Mononuclear cell (primary cell): ENCODE data around the gene TMEM50A. TPM values are rescaled to one million over a fixed set of nuclear protein-coding genes. Genes with fewer than 3 reads are reported as not detected.
"Not testable (repeated sequence)": the region's sequence is repeated elsewhere in the genome, so short reads cannot be mapped to it uniquely, and the experiment has no call there.

Experiments used
- H3K27me3 ChIP-seq: 2 replicates; pipeline ENCODE4 v1.6.0; 2011; ENCODE audit warnings: low read length, control low read depth; ENCODE audit not compliant: insufficient read depth
- H3K4me1 ChIP-seq: 2 replicates; pipeline ENCODE4 v1.5.1; 2011; ENCODE audit warnings: mild to moderate bottlenecking, low read length, control low read depth; ENCODE audit not compliant: insufficient read depth
- H3K4me3 ChIP-seq: 2 replicates; pipeline ENCODE4 v1.5.1; 2011; ENCODE audit warnings: mild to moderate bottlenecking, low read length, moderate library complexity
- H3K9me3 ChIP-seq: 2 replicates; pipeline ENCODE4 v1.5.1; 2011; ENCODE audit warnings: low read depth, mild to moderate bottlenecking, control low read depth, low read length
- total RNA-seq: library from RNA; depleted of rRNA; stranded (reverse); fragments of >200 nt; gene quantifications from one replicate; pipeline ENCODE4 v1.2.3, GENCODE V29; 2012

Gene TMEM50A
- total RNA-seq, 1 donor: 136 TPM

DNA sequence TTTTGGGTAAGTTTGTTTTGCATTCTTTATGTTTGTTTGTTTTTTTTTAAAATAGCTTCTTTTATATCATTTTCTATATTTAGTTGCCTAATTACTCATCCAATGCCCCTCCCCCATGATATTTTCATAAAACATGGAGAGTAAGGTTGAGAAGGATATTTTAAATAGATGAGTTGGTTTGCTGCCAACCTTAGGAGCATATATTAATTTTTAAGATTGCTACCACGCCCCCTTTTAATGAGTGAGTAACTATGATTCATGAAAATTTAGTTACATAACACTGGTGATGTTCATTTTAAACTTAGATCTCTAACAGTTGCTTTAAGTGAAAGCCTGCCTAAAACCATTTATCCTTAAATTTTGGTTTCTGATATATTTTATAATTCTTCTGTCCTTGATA is 18.7 kb downstream of the TMEM50A start:
- no peaks in the 10 kb centered on the region for H3K27me3 ChIP-seq
- no peak overlapping the region for H3K4me3 ChIP-seq
- H3K4me1 ChIP-seq: peaks cover 7% of the 10 kb centered on the region

DNA sequence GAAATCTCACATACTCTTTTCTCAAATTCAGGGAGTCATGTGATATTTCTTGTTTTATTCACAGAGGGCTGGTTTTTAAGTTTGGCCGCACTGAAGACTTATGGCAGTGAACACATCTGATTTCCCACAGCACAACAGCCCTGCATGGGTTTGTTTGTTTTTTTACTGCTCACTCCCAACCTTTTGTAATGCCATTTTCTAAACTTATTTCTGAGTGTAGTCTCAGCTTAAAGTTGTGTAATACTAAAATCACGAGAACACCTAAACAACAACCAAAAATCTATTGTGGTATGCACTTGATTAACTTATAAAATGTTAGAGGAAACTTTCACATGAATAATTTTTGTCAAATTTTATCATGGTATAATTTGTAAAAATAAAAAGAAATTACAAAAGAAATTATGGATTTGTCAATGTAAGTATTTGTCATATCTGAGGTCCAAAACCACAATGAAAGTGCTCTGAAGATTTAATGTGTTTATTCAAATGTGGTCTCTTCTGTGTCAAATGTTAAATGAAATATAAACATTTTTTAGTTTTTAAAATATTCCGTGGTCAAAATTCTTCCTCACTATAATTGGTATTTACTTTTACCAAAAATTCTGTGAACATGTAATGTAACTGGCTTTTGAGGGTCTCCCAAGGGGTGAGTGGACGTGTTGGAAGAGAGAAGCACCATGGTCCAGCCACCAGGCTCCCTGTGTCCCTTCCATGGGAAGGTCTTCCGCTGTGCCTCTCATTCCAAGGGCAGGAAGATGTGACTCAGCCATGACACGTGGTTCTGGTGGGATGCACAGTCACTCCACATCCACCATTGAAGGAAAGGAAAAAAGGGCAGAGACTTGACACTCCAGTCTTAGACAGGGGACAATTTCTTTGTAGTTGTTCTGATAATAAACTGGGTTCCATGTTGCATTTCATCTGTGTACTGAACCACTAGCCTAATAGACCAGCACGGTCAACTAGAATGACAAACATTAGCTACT is 22.8 kb downstream of the TMEM50A start:
- H3K4me1 ChIP-seq: peaks cover 3% of the 10 kb centered on the region
- no peak overlapping the region for H3K4me3 ChIP-seq
- H3K27me3 ChIP-seq: no peaks in the 10 kb centered on the region
- H3K9me3 ChIP-seq: no peaks in the 10 kb centered on the region

More for the DNA sequence above, 18.7 kb downstream of the TMEM50A start:
- no peaks in the 10 kb centered on the region for H3K9me3 ChIP-seq

DNA sequence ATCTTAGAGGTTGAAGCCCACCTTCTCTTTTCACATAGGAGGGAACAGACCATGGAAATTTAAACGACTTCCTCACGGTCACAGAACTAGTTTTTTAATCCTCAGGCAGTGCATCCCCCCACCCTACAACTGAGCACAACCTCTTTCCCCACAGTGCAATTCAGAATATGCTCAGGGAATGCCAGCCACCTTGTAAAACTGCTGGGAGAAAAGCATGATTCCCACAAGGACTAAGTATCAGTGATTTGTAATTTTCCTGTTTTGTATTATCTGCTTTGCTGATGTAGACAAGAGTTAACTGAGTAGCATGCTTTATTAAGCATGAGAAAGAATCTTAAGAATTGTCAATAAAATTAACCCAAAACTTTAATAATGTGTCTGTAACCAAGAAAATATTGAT is 23.8 kb downstream of the TMEM50A start:
- no peaks in the 10 kb centered on the region for H3K9me3 ChIP-seq
- no peaks in the 10 kb centered on the region for H3K4me1 ChIP-seq
- H3K27me3 ChIP-seq: no peaks in the 10 kb centered on the region
- H3K4me3 ChIP-seq: no peak overlapping the region

DNA sequence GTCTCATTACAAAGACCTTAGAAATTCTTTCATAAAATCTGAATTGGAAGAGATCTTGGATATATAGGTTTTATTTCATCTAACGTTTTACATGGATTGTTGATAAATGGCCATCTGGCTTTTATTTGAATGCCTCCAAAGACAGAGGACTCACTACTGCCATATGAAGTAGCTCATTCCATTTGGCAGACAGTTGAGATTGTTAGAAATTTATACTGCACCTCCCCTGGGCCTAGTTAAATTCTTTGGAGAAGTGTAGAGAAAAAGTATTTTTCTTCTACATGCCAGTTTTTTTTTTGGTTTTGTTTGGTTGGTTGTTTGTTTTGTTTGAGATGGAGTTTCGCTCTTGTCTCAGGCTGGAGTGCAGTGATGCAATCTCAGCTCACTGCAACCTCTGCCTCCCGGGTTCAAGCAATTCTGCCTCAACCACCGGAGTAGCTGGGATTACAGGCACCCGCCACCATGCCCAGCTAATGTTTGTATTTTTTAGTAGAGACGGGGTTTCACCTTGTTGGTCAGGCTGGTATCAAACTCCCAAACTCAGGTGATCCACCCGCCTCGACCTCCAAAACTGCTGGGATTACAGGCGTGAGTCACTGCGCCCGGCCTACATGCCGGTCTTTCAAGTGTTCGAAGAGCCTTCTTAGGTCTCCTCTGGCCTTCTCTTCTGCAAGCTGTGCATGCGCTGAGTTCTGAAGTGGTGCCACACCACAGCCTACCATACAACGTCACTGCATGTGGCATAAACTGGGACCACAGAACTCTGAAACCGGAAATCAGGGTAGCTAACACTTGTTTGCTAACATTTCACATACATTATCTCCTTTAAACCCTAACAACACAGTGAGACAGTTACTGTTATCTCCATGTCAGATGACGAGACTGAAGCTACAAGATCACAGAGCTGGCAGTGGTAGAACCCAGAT is 24.8 kb downstream of the TMEM50A start:
- not testable (repeated sequence) for H3K4me1 ChIP-seq, H3K9me3 ChIP-seq, H3K4me3 ChIP-seq, H3K27me3 ChIP-seq

DNA sequence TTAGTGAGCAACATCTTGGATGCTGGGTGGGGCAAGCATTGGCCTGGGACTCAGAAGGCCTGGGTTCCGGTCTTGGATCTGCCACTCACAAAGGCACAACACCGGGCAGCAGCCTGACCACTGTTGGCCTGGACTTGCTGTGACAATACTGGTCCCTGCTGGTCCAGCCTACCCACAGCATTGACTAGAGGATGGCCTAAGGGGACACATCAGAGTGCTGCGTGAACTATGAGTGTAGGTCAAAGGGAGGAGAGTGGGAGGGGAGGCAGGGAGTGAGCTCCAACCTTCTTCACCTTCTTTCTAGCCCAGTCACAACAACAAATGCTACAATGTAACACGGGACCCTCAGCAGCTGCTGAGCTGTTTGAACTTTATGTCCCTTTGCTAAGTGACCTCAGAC is 31.1 kb downstream of the TMEM50A start:
- no peaks in the 10 kb centered on the region for H3K9me3 ChIP-seq
- H3K4me1 ChIP-seq: peaks cover 6% of the 10 kb centered on the region
- no peak overlapping the region for H3K4me3 ChIP-seq
- no peaks in the 10 kb centered on the region for H3K27me3 ChIP-seq

DNA sequence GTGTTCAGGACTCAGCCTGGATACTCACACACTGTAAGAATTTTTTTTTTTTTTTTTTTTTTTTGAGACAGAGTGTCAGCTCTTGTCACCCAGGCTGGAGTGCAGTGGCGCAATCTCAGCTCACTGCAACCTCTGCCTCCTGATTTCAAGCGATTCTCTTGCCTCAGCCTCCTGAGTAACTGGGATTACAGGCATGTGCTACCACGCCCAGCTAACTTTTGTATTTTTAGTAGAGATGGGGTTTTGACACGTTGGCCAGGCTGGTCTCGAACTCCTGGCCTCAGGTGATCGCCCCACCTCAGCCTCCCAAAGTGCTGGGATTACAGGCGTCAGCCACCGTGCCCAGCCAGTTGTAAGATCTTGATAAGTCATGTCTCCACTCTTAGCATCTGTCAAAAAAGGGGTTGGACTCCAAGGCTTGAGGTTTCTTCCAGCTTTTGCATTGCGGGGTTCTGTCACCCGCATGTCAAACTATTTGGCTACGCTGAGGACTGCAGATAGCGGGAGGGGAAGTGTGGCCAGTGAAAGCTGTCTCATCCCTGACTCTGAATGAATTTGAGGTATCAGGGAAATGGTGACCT is 31.6 kb downstream of the TMEM50A start:
- H3K4me3 ChIP-seq, H3K27me3 ChIP-seq, H3K4me1 ChIP-seq, H3K9me3 ChIP-seq: not testable (repeated sequence)

DNA sequence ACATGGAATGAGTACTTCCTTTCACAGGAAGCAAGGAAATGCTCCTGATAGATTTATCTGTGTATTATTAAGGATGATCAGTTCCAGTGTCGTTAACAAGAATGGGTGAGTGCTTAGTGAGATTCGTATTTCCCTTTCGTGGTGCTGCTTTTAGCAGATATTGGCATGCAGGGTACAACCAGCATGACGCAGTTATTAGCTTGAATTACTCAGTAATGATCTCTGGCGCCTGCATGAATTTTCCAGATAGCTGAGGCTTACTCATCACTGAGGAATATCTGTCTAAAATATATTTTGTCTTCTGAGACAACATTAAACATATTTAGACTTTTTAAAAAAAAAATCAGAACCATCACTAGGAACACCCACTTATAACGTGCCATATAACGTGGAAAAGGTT is 33.6 kb downstream of the TMEM50A start:
- not testable (repeated sequence) for H3K4me1 ChIP-seq, H3K27me3 ChIP-seq, H3K9me3 ChIP-seq, H3K4me3 ChIP-seq

DNA sequence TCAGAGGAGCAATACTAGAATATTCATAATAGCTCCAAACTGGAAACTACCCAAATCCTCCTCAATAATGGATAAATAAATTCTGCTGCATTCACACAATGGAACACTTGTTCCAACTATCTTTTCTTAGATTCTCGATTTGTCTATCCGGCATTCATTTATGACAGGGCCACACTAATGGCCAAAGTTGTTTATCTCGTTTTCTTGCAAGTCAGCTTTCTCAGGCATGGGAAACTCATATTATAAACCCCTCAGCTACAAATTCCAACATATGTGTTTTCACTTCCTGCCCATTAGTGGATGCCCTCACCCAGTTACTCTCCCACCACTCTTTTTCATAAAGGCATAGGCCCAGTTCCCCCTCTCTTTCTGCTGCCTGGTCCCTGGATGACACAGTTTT is 40.2 kb downstream of the TMEM50A start:
- not testable (repeated sequence) for H3K4me1 ChIP-seq, H3K27me3 ChIP-seq, H3K4me3 ChIP-seq, H3K9me3 ChIP-seq

DNA sequence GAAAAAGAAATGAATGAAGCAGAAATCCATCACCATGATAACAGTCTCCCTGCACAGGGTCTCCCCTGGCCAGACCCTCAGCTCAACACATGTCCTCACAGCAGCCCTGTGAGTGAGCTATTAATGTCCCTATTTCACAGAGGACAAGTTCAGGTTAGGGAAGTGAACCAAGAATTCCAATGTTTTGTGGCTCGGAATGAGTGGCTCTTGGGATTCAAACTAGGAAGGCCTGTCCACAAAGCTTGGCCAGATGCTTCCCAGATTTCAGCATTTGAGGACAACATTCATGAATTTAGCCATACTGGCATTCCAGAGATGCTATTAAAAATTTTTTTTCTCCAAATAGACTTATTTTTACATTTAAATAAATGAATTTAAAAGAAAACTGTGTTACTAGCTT is 44.4 kb downstream of the TMEM50A start:
- not testable (repeated sequence) for H3K4me3 ChIP-seq

DNA sequence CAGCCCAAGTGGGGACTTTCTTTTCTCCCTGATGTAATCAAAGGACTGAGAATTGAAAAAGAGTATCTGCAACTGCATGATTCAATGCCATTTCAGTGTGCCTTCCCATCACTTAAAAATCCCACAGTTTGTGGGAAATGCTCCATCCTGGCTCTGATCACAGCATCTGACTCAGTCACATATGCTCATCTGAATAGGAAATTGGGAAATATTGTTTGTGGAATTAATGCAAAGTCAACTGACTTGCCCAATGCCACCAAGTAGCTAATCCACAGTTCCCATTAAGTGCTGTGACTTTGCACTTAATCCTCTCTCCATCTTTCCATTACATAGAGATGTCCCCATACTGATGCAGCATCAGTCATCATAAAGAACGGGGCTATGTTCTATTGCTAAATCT is 45.0 kb downstream of the TMEM50A start:
- not testable (repeated sequence) for H3K9me3 ChIP-seq, H3K27me3 ChIP-seq, H3K4me3 ChIP-seq

More for the DNA sequence above, 44.4 kb downstream of the TMEM50A start:
- not testable (repeated sequence) for H3K4me1 ChIP-seq, H3K9me3 ChIP-seq, H3K27me3 ChIP-seq

DNA sequence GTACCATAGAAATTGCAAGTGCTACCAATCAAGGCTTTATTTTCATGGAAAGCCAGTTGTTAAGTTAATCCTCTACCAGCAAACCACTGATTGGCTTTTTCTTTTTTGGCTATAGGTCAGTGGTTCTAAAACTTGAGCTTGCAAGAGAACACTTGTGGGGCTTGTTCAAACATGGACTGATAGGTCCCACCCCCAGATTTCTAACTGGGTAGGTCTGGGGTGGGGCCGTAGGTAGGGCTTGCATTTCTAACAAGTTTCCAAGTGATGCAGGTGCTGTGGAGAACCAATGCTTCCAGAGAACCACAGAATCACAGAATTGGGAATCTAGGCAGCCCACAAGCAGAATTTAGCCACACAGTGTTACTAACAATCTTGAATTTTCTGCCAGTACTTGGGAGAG is 45.7 kb downstream of the TMEM50A start:
- not testable (repeated sequence) for H3K27me3 ChIP-seq, H3K9me3 ChIP-seq, H3K4me1 ChIP-seq, H3K4me3 ChIP-seq

More for the DNA sequence above, 45.0 kb downstream of the TMEM50A start:
- not testable (repeated sequence) for H3K4me1 ChIP-seq

DNA sequence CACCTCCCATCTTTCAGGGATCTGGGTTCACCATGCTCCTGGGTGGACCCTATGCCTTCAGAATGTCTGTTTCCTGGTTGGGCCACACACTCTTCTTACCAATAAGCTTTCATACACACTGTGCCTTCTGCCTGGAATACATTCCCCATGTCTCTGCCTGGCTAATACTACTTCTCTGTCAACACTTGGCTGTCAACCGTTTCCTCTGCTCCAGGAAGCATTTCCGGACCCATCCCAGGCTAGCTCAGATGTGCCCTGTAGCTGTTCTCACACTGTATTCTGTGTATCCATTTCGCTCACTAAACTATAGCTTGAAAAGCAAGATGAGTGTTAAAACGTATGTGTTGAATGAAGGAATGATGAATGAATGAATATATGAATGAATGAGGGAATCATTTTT is 49.0 kb downstream of the TMEM50A start:
- H3K4me1 ChIP-seq, H3K4me3 ChIP-seq: not testable (repeated sequence)

DNA sequence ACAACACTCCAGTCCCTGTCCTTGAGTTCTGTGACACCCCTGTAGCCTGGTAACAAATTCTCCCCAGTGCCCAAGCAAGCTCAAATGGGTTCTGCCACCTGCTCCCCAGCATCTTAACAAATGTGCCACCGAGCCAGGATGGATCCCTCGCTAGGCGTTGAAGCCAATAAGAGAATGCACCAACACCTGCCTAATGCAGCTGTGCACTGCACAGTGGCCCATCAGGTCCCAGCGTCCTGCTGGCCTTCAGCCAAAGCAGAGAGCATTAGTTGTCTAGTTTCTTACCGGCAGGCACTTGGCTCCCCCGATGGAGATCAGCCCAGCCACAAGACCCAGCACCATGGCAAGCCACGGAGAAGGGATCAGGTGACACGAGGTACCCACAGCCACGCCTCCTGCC is 50.6 kb downstream of the TMEM50A start:
- H3K9me3 ChIP-seq, H3K27me3 ChIP-seq, H3K4me3 ChIP-seq, H3K4me1 ChIP-seq: not testable (repeated sequence)

More for the DNA sequence above, 49.0 kb downstream of the TMEM50A start:
- H3K9me3 ChIP-seq, H3K27me3 ChIP-seq: not testable (repeated sequence)

DNA sequence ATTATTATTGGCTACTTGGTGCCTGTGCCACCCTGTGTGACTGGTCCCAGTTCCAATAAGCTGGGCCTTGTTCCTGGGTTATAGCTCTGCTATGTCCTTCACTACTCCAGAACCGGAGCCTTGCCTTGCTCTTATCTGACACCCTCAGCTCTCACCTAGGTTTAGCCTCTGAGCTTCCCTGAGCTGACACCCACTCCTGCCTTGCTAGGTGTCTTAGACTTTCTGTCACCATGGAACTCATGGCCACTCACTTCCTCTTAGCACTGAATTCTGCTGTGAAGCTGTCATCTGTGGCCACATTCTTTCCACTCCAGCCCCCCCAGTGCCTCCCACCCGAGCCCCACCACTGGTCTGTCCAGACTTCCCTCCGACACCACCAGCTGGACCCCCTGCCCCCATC is 51.6 kb downstream of the TMEM50A start:
- H3K4me3 ChIP-seq, H3K27me3 ChIP-seq, H3K4me1 ChIP-seq, H3K9me3 ChIP-seq: not testable (repeated sequence)

DNA sequence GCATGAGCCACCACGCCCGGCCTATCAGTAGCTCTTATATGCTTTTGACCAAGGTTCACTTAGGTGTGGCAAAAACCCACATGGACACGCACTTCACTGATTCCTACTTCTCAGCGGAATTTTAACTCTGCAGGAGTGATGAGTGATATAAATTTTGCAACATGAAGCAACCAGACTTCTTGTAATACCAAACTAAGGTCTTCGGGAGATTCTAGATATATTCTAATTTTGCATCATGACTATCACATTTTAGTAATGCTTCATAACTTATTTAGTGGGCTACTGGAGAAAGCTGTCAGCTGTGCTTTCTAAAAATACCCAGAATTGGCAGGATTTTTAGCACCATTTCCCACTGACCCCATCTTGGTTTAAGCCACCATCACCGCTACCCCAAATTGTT is 54.7 kb downstream of the TMEM50A start:
- Histone ChIP-seq H3K9me3 (no peaks in the 10 kb centered on the region), H3K4me3 (no peak overlapping the region), H3K27me3 (no peaks in the 10 kb centered on the region), H3K4me1 (no peaks in the 10 kb centered on the region)
